ENCODE data around the gene LRRC47.

LRRC47 gene

DNA sequence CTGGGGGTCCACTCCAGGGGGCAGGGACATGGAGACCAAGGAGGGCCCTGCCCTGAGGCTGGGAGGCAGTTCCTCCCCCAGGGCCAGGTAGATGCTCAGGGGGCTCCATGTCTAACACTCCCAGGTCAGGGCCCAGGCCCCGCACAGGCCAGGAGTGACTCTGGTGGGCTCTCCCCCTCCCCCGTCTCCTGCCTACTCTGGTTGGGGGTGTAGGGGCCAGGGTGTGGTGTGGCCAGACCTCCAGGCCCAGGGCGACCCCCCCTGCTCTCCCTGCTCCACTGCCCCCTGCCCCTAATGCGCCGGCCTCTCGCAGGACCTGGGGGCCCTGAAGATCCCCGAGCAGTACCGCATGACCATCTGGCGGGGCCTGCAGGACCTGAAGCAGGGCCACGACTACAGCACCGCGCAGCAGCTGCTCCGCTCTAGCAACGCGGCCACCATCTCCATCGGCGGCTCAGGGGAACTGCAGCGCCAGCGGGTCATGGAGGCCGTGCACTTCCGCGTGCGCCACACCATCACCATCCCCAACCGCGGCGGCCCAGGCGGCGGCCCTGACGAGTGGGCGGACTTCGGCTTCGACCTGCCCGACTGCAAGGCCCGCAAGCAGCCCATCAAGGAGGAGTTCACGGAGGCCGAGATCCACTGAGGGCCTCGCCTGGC is 63.7 kb downstream of the LRRC47 start:
- no peak for DNase-seq (ENCODE audit: low spot score)

DNA sequence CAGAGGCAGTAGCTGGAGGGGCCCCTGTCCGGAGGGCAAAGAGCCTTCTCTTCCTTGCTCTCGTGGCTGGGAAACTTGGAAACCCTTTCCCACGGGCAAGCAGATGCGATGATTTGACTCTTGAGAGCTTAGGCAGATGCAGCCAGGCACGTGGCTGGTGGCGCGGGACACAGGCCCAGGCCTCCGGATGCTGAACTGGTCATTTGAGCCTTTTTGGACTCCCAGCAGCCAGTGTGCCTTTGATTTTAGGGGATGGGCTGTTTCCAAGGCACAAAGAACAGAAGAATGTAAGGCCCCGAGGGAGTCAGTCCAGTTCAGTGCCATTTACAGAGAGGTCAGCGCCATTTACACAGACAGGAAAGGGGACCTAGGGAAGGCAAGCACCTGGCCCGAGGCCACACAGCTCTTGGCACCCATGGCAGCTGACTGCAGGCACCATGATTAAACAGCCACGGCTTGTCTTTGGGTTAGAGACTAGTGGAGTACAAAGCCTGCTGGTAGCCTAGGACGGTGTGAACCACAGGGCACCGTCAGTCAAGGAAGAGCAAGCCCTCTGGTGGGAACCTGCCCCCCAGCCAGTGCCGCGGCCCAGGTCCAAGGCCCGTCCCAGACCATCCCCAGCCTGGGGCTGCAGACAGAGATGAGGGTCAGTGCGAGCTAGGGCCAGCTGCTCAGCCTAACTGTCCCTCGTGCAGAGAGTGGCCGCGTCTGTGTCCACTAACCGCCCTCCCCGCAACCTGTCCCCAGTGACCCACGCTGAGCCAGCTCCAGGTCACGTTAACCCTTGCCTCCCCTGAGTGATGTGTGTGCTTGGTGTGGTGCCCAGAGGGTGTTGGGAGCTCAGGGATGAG is 64.5 kb downstream of the LRRC47 start:
- DNase-seq (ENCODE audit: low spot score), result no peak

DNA sequence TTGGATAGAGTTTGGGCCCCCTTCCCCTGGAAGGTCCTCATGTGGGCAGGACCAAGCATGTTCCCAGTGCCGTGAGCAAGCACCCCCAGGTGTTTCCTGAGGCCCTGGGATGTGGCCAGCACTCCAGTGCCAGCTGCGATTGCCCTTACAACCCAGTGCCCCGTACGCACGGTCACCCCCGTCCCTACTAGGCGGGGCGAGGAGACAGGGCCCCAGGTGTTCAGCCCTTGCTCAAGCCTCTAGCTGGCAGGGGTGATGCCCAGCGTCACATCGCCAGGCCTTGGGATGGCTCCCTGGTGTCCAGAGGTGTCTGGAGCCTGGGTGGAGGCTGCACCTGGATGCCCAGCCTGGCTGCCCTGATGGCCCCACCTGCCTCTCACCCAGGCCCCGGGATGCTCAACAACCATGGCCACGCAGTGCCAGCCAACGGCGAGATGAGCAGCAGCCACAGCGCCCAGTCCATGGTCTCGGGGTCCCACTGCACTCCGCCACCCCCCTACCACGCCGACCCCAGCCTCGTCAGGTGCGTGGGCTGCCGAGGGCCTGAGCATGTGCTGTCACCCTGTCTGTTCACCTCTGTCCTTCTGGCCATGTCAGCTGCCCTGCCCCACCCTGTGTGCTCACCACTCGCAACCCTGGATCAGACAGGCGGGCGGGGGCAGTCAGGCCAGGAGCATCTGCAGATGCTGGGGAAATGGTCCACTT is 65.6 kb downstream of the LRRC47 start:
- DNase-seq (ENCODE audit: low spot score), result no peak

DNA sequence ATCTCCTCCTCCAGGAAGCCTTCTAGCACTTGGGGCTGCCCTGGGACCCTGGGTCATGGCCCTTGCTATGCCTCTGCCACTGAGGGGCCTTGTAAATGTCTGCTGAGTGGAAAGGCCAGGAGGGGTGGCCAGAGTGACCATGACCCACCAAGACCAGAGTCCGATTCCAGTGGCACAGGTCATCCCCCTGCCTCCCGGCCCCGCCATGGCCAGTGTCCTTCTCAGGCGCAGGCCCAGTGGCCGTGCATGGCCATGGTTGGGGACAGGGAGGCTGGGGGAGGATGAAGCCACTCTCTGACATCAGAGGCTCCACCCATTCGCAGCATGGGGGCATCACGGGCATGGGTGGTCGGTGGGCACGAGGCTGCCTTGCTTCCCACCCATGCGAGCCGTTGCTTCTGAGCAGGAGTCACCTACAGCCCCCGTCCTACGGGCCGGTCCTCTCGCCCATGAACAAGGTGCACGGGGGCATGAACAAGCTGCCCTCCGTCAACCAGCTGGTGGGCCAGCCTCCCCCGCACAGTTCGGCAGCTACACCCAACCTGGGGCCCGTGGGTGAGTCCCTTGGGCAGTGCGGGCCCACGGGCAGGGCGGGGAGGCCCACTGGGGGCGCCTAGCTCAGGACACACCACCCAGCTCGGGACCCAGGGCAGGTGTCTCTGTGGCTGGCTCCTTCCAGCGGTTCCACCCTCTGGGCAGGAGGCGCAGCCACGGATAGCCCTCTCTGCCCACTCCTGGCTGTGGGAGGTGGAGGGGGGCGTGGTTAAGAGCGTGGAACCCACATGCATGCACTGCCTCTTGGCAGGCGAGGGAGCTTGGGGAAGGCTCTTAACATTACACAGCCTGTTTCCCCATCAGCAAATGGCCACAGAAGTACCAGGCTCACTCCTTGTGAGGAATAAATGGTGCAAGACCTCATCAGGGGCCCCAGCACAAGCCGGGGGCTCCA is 66.4 kb downstream of the LRRC47 start:
- DNase-seq (ENCODE audit: low spot score), result no peak

Measured in D341Med (cell line).